HEK293T (cell line): ENCODE data around the gene CFAP70.

Source experiments
- CTCF ChIA-PET: fragments of 350-600 bp; formaldehyde crosslinking; extraction: SDS; loops from one replicate; lab custom pipeline; 2021; ENCODE audit warnings: antibody characterized with exemption, inconsistent platforms; lab: Yijun Ruan, JAX
- POLR2A ChIA-PET: fragments of 350-600 bp; formaldehyde crosslinking; extraction: SDS; loops from one replicate; lab custom pipeline; 2020; ENCODE audit warnings: antibody characterized with exemption, inconsistent platforms; lab: Yijun Ruan, JAX
- DNase-seq: peaks from one replicate; pipeline ENCODE4 v3.0.0; 2012; ENCODE audit warnings: mixed read lengths; ENCODE audit errors: extremely low spot score
- ARNT ChIP-seq: fragments of 450-650 bp; IDR thresholded peaks from 2 replicates; pipeline ENCODE4 v1.6.1; 2017; ENCODE audit warnings: mild to moderate bottlenecking
- BHLHE40 ChIP-seq: fragments of 450-650 bp; IDR thresholded peaks from 2 replicates; pipeline ENCODE4 v1.6.1; 2016; ENCODE audit warnings: mild to moderate bottlenecking, moderate library complexity, borderline replicate concordance
- CTBP1 ChIP-seq: fragments of 450-650 bp; IDR thresholded peaks from 2 replicates; pipeline ENCODE4 v1.6.1; 2016; ENCODE audit warnings: borderline replicate concordance
- ELF4 ChIP-seq: fragments of 450-650 bp; IDR thresholded peaks from 2 replicates; pipeline ENCODE4 v1.6.1; 2017; ENCODE audit warnings: antibody characterized with exemption
- FOXA1 ChIP-seq: fragments of 450-650 bp; IDR thresholded peaks from 2 replicates; pipeline ENCODE4 v1.6.1; 2016; ENCODE audit warnings: mild to moderate bottlenecking
- FOXK2 ChIP-seq: fragments of 450-650 bp; IDR thresholded peaks from 2 replicates; pipeline ENCODE4 v1.6.1; 2016; ENCODE audit warnings: mild to moderate bottlenecking
- FOXM1 ChIP-seq: fragments of 450-650 bp; IDR thresholded peaks from 2 replicates; pipeline ENCODE4 v1.6.1; 2017; ENCODE audit warnings: mild to moderate bottlenecking, borderline replicate concordance
- HDGF ChIP-seq: fragments of 450-650 bp; IDR thresholded peaks from 2 replicates; pipeline ENCODE4 v1.6.1; 2017; ENCODE audit warnings: antibody characterized with exemption, borderline replicate concordance
- L3MBTL2 ChIP-seq: fragments of 450-650 bp; conservative IDR thresholded peaks from 2 replicates; pipeline ENCODE4 v1.6.1; 2016; ENCODE audit warnings: mild to moderate bottlenecking
- LEF1 ChIP-seq: fragments of 450-650 bp; IDR thresholded peaks from 2 replicates; pipeline ENCODE4 v1.6.1; 2017; ENCODE audit warnings: mild to moderate bottlenecking, borderline replicate concordance
- NFRKB ChIP-seq: fragments of 450-650 bp; IDR thresholded peaks from 2 replicates; pipeline ENCODE4 v1.6.1; 2016; ENCODE audit warnings: mild to moderate bottlenecking, moderate library complexity
- SP1 ChIP-seq: fragments of 450-650 bp; IDR thresholded peaks from 2 replicates; pipeline ENCODE4 v1.6.1; 2017
- SUZ12 ChIP-seq: fragments of 450-650 bp; IDR thresholded peaks from 2 replicates; pipeline ENCODE4 v1.6.1; 2016; ENCODE audit warnings: mild to moderate bottlenecking
- TARDBP ChIP-seq: fragments of 450-650 bp; IDR thresholded peaks from 2 replicates; pipeline ENCODE4 v1.6.1; 2016
- ZNF384 ChIP-seq: fragments of 450-650 bp; IDR thresholded peaks from 2 replicates; pipeline ENCODE4 v1.6.1; 2016
- TF ChIP-seq, protein P1 (sequence below): fragments of 450-650 bp; IDR thresholded peaks from 2 replicates; pipeline ENCODE4 v1.6.1; 2016

CFAP70 gene

GRCh38 chr10:73376679-73377078, 18.0 kb upstream of the CFAP70 start:
- TF ChIP-seq NFRKB (no peak), CTBP1 (no peak), SP1 (no peak), TARDBP (no peak), ELF4 (no peak), FOXA1 (no peak), SUZ12 (no peak), BHLHE40 (no peak), ZNF384 (no peak), FOXM1 (no peak), LEF1 (no peak), HDGF (no peak), L3MBTL2 (no peak), FOXK2 (no peak)
- TF ChIP-seq, protein P1, sequence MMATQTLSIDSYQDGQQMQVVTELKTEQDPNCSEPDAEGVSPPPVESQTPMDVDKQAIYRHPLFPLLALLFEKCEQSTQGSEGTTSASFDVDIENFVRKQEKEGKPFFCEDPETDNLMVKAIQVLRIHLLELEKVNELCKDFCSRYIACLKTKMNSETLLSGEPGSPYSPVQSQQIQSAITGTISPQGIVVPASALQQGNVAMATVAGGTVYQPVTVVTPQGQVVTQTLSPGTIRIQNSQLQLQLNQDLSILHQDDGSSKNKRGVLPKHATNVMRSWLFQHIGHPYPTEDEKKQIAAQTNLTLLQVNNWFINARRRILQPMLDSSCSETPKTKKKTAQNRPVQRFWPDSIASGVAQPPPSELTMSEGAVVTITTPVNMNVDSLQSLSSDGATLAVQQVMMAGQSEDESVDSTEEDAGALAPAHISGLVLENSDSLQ, result no peak
- ChIA-PET POLR2A (no interaction called here), CTCF (no interaction called here)
- DNase-seq, result no peak

DNA sequence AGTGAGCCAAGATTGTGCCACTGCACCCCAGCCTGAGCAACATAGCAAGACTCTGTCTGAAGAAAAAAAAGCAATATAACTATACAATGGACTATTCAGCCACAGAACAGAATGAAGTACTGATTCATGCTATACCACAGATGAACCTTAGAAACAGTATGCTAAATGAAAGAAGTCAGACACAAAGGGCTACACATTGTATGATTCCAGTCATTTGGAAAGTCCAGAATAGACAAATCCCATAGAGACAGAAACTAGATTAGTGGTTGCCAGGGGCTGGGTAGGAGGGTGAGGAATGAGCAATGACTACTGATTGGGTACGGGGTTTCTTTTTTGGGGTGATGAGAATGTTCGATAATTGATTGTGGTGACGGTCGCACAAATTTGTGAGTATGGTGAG, 9.6 kb upstream of the CFAP70 start:
- ChIA-PET POLR2A (interaction anchor here (1.0 to 1.5 kb wide), 2 partner anchors 9 to 11 kb away, joined by 3 to 6 read pairs; partner anchors contain the start of gene CFAP70), CTCF (no interaction called here)
- no peak for TF ChIP-seq NFRKB
- TF ChIP-seq ARNT, result no peak
- TF ChIP-seq FOXM1, result no peak
- TF ChIP-seq SP1, result no peak
- no peak for DNase-seq

DNA sequence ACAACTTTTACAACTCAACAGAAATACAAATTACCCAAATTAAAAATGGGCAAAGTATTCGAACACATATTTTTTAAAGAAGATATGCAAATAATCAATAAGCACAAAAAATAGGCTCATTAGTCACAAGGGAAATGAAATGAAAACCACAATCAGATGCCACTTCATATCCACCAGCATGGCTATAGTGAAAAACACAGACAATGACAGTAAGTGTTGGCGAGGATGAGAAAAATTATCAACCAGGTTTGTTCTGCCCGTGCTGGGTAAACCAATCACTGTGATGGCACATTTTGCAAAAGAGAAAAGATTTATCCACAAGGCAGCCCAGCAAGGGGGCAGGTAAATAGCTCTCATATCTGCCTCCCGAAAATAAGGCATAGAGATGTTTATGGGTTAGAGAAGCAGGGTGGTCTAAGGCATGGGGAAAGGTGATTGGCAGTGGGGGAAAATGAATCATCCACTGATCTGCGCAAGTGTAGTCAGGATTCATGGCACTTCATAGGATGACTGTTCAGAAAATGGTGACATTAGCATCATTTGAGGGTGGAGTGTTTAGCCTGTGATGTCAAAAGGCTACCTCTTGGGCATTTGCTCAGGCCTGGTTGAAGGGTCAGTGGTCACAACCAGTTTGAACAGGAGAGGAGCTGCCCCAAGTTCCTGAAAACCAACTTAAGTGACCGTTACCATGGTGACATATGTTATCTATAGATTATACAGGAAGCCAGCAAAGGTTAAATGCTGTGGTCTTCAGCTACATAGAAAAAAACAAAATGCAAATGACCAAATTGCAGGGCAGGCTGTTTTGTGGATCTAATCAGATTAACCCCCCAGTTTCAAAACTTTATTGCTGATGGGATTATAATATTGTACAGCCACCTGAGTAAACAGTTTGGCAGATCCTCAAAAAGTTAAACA, 8.0 kb upstream of the CFAP70 start:
- ChIA-PET POLR2A (no interaction called here), CTCF (no interaction called here)
- DNase-seq, result no peak
- no peak for TF ChIP-seq ZNF384
- no peak for TF ChIP-seq ELF4
- no peak for TF ChIP-seq BHLHE40
- TF ChIP-seq FOXA1, result no peak
- no peak for TF ChIP-seq ARNT
- no peak for TF ChIP-seq L3MBTL2
- TF ChIP-seq LEF1, result no peak
- TF ChIP-seq, protein P1, result no peak
- TF ChIP-seq HDGF, result no peak
- no peak for TF ChIP-seq FOXK2
- TF ChIP-seq TARDBP, result no peak
- TF ChIP-seq SP1, result no peak
- no peak for TF ChIP-seq FOXM1

GRCh38 chr10:73364964-73365363, 6.3 kb upstream of the CFAP70 start:
- POLR2A ChIA-PET, result no interaction called here
- TF ChIP-seq ARNT, result no peak
- TF ChIP-seq, protein P1, result no peak
- no peak for TF ChIP-seq NFRKB
- no peak for TF ChIP-seq HDGF
- TF ChIP-seq BHLHE40, result no peak
- no peak for TF ChIP-seq FOXM1
- TF ChIP-seq CTBP1, result no peak
- no peak for TF ChIP-seq SUZ12
- TF ChIP-seq ELF4, result no peak
- TF ChIP-seq SP1, result no peak
- no peak for TF ChIP-seq ZNF384
- no peak for TF ChIP-seq LEF1
- CTCF ChIA-PET, result no interaction called here
- no peak for DNase-seq

DNA sequence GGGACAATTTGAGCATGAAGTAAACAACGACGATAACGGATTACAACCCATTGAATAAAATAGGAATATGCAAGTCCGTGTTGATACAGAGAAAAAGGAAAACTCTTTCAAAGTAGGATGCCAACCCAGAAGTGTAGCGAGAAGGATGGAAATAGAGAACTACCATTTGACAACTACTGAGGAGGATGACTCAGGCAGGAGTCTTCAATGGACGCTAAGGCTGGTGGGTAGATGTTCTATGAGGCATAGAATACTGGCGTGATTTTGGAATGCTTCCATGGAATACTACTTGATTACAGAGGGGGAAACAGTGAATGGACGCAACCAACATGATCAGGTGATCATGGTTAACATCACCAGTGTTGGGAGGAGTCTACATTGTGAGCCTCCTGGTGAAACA, 828 bp upstream of the CFAP70 start:
- DNase-seq, result no peak
- ChIA-PET POLR2A (interaction anchor here (0.8 to 2.1 kb wide), 7 partner anchors 9 to 107 kb away, joined by 3 to 16 read pairs (median 5); partner anchors contain the start of gene MRPS16), CTCF (no interaction called here)

More for the DNA sequence above, 828 bp upstream of the CFAP70 start:
- no peak for TF ChIP-seq HDGF
- TF ChIP-seq FOXM1, result no peak
- TF ChIP-seq ELF4, result no peak
- TF ChIP-seq L3MBTL2, result no peak
- TF ChIP-seq NFRKB, result no peak
- no peak for TF ChIP-seq CTBP1
- TF ChIP-seq BHLHE40, result no peak
- no peak for TF ChIP-seq SUZ12
- no peak for TF ChIP-seq ARNT
- TF ChIP-seq TARDBP, result no peak
- TF ChIP-seq SP1, result no peak
- TF ChIP-seq ZNF384, result no peak
- TF ChIP-seq LEF1, result no peak
- no peak for TF ChIP-seq FOXK2
- TF ChIP-seq FOXA1, result no peak
- TF ChIP-seq, protein P1, result no peak
